Mononuclear cell (primary cell): ENCODE results near the gene FNDC7. TPM values are rescaled to one million over a fixed set of nuclear protein-coding genes. Genes with fewer than 3 reads are reported as not detected.
"Not testable (repeated sequence)": the region's sequence is repeated elsewhere in the genome, so short reads cannot be mapped to it uniquely, and the experiment has no call there.

Experiments used
- H3K27me3 ChIP-seq: 2 replicates; pipeline ENCODE4 v1.6.0; 2011; ENCODE audit warnings: low read length, control low read depth; ENCODE audit not compliant: insufficient read depth
- H3K4me1 ChIP-seq: 2 replicates; pipeline ENCODE4 v1.5.1; 2011; ENCODE audit warnings: mild to moderate bottlenecking, low read length, control low read depth; ENCODE audit not compliant: insufficient read depth
- H3K4me3 ChIP-seq: 2 replicates; pipeline ENCODE4 v1.5.1; 2011; ENCODE audit warnings: mild to moderate bottlenecking, low read length, moderate library complexity
- H3K9me3 ChIP-seq: 2 replicates; pipeline ENCODE4 v1.5.1; 2011; ENCODE audit warnings: low read depth, mild to moderate bottlenecking, control low read depth, low read length
- total RNA-seq: library from RNA; depleted of rRNA; stranded (reverse); fragments of >200 nt; gene quantifications from one replicate; pipeline ENCODE4 v1.2.3, GENCODE V29; 2012

FNDC7 gene, protein sequence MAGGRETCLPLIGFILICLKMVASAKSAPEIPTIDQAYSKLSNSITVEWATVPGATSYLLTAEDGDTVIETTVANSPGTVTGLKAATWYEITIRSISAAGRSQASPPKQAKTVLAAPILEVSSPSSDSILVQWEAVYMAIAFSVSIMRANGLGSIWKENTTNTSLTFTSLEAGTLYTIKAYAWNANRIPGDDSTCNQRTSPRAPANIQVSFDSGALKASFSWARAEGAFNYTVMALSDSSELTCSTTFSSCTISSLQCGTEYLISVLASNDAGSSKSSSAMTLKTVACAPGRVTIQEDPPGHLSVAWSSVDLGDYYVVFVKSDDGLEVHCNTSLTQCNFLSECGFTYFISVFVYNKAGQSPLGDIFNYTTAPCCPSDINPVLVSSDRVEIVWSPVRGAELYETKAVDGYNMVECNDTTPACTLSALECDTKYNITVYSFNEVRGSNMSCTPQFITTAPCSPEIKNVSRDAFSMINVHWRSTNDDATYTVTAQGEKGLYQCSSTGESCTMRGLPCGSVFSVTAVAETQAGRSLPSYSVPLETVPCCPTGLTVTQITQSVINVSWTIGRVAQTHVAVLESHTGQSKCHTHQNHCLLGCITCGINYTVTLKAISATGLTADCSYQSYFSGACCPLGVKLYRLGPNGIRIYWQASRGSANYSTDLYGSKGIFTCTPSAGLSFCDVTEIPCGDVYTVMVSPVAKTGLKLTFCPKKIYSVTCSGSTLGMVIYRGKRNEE
- 0.21 TPM for total RNA-seq

DNA sequence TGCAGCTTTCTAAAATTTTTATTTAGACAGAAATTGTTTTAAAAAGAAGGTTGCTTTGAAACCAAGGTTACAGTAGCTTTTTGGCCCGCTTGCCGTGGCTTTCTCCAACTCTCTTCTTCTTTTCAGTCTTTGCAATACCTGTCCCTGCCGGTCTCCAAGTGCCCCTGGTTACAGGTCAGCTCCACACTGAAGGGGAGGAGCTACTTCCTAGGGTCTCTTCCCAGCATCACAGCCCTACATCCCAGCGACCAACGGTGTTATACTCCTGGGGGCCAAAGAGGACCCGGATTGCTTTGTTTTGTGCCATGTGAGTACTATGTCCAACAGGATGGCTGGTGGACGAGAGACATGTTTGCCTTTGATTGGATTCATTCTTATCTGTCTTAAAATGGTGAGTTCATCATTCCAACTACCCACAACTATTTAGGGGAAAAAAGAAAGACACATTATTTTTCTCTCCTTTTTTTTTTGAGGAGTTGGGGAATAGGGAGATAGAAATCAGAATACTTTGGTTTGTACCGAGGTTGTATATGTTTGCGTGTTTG lies at the start of gene FNDC7:
TSS of gene FNDC7 (plus strand) at position 303 of the 545 bp plus-strand sequence. CDS start at position 329, 26 bp downstream.
- H3K27me3 ChIP-seq, result peaks cover 6% of the 10 kb centered on the region
- H3K4me3 ChIP-seq, result no peak within 1 kb of the TSS
- H3K9me3 ChIP-seq, result no peaks in the 10 kb centered on the region
- no peaks in the 10 kb centered on the region for H3K4me1 ChIP-seq

DNA sequence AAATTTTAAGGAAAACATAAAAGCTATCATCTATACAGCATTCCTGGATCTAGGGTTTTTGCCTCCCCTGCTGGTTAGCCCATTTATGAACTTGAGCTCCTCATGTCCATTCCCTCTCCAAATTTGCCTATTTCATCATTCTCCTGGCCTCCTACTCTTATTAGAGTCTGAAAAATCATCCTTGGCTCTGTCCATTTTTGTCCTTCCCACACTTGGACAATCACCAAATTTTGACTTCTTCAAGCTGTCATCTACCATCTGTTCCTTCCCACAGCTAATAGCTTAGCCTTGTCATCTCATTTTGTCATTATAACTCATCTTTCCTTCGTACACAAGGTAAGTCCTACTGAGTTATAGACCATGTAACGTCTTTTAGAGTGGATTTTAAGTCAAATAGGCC lies 49.6 kb upstream of the FNDC7 start:
- H3K4me1 ChIP-seq, result peaks cover 17% of the 10 kb centered on the region
- no peaks in the 10 kb centered on the region for H3K9me3 ChIP-seq

DNA sequence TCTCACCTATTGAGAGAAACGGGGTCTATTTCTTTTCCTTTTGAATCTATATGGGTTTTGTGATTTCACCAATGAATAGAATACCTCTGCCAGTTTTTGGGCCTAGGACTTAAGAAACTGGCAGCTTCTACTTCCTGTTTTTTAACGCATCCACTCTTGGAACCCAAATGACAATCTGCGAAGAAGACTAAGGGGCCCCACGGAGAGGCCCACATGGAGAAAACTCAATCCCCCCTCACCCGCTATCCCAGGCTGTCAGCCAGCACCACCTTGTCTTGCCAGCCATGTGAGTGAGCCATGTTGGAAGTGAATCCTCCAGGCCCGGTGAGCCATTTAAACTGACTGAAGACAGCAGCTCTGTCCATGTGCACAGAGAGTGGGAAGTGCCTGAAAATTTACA lies 48.2 kb upstream of the FNDC7 start:
- Histone ChIP-seq H3K4me1 (peaks cover 17% of the 10 kb centered on the region), H3K27me3 (no peaks in the 10 kb centered on the region), H3K9me3 (no peaks in the 10 kb centered on the region), H3K4me3 (no peak overlapping the region)

More for the DNA sequence above, 49.6 kb upstream of the FNDC7 start:
- Histone ChIP-seq H3K27me3 (no peaks in the 10 kb centered on the region), H3K4me3 (no peak overlapping the region)

DNA sequence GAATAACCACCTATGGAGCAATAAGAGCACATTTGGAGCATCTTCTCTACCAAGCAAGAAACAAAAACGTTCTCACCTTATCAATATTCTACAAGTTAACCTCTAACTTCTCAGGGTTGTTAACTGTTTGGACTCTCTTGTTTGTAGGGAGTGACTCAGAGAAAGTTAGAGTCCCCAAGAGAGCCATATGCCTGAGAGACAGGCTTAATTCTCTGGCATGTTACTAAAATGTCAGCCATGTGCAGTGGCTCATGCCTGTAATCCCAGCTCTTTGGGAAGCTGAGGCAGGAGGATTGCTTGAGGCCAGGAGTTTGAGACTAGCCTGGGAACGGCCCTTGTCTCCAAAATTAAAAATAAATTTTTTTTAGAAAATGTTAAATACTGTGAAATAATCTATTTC lies 47.6 kb upstream of the FNDC7 start:
- no peak overlapping the region for H3K4me3 ChIP-seq
- peaks cover 16% of the 10 kb centered on the region for H3K4me1 ChIP-seq
- H3K27me3 ChIP-seq, result no peaks in the 10 kb centered on the region

DNA sequence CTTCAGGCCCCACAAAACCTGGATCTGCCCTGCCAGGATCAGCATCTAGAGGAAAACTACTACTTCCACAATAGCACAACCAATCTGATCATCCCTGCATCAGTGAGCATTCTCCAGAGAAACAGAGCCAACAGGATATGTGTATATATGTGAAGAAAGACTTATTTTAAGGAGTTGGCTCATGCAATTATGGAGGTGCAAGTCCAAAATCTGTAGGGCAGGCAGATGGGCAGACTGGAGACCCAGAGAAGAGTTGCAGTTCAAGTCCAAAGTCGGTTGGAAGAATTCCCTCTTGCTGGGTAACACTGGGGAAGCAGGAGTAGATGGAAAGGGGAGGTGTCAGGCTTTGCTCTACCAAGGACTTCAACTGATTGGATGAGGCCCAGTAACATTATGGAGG lies 46.9 kb upstream of the FNDC7 start:
- Histone ChIP-seq H3K9me3 (no peaks in the 10 kb centered on the region), H3K4me3 (no peak overlapping the region), H3K4me1 (peaks cover 12% of the 10 kb centered on the region), H3K27me3 (no peaks in the 10 kb centered on the region)

More for the DNA sequence above, 47.6 kb upstream of the FNDC7 start:
- no peaks in the 10 kb centered on the region for H3K9me3 ChIP-seq

DNA sequence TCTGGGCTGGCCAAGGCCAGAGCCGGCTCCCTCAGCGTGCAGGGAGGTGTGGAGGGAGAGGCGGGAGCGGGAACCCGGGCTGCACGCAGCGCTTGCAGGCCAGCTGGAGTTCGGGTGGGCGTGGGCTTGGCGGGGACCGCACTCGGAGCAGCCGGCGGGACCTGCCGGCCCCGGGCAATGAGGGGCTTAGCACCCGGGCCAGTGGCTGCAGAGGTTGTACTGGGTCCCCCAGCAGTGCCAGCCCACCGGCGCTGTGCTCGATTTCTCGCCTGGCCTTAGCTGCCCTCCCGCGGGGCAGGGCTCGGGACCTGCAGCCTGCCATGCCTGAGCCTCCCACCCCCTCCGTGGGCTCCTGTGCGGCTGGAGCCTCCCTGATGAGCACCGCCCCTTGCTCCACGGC lies 45.3 kb upstream of the FNDC7 start:
- not testable (repeated sequence) for H3K4me1 ChIP-seq, H3K9me3 ChIP-seq, H3K27me3 ChIP-seq, H3K4me3 ChIP-seq

DNA sequence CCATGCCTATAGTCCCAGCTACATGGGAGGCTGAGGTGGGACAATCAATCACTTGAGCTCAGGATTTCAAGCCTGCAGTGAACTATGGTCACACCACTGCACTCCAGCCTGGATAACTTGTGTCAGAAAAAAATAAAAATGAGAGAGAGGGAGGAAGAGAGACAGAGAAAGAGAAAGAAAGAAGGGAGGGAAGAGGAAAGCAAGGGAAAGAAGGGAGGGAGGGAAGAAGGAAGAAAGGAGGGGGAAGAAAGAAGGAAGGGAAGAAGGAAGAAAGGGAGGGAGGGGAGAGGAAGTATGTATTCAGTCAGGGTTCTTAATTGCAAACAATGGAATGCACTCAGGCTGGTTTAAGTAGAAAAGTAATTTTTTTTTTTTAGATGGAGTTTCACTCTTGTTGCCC lies 43.9 kb upstream of the FNDC7 start:
- no peaks in the 10 kb centered on the region for H3K9me3 ChIP-seq
- no peaks in the 10 kb centered on the region for H3K27me3 ChIP-seq
- peaks cover 3% of the 10 kb centered on the region for H3K4me1 ChIP-seq
- H3K4me3 ChIP-seq, result no peak overlapping the region

DNA sequence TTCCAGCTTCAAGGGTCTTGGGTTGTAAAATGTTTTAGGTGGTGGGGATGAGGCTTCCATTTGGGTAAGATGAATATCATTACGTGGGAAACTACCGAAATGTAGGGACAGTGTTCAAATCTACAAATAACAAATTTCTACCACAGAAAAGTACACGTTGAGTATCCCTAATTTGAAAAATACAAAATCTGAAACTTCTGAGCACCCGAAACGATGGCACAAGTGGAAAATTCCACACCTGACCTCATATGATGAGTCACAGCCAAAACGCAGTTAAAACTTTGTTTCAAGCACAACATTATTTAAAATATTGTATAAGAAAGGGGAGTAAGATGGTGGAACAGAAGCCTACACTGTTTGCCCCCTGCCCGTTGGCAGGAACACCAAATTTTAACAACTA lies 43.0 kb upstream of the FNDC7 start:
- H3K4me1 ChIP-seq, result peaks cover 3% of the 10 kb centered on the region
- H3K27me3 ChIP-seq, result no peaks in the 10 kb centered on the region
- no peaks in the 10 kb centered on the region for H3K9me3 ChIP-seq
- no peak overlapping the region for H3K4me3 ChIP-seq

DNA sequence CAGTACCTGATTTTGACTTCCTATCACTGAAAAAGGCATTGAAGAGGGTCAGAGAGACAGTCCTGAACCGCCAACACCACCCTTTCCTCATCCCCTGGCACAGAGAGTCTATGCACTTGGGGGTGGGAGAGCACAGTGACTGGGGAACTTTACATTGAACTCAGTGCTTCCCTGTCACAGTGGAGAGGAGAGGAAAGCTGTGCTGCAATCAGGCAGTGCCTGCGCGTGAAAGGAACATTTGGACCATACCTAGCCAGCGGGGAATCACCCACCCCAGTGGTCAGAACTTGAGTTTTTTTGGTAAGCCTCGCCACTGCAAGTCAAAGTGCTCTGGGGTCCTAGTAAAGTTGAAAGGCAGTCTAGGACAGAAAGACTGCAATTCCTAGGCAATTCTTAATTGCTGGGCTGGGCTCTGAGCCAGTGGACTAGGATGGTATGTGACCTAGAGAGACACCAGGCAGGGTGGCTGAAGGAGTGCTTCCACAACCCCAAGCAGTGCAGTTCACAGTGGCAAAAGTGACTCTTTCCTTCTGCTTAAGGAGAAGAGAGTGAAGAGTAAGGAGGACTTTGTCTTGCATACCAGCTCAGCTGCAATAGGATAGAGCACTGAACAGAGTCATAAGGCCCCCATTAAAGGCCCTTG lies 42.5 kb upstream of the FNDC7 start:
- Histone ChIP-seq H3K27me3 (no peaks in the 10 kb centered on the region), H3K4me1 (peaks cover 3% of the 10 kb centered on the region), H3K9me3 (no peaks in the 10 kb centered on the region), H3K4me3 (no peak overlapping the region)

DNA sequence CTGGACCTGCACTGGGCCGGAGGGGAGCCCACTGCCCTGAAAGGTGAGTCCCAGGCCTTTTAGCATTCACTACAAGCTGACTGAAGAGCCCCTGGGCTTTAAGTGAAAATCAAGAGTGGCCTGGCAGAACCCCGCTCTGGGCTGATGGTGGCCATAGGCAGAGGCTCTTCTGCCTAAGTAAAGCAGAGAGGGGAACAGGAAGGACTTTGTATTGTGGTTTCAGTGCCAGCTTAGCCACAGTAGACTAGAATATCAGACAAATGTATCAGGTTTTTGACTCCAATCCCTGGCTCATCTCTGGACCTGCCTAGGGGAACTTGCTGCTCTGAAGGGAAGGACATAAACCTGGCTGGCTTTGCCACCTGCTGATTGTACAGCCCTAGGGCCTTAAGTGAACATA lies 41.6 kb upstream of the FNDC7 start:
- no peak overlapping the region for H3K4me3 ChIP-seq
- H3K27me3 ChIP-seq, result no peaks in the 10 kb centered on the region
- H3K9me3 ChIP-seq, result no peaks in the 10 kb centered on the region
- peaks cover 3% of the 10 kb centered on the region for H3K4me1 ChIP-seq

DNA sequence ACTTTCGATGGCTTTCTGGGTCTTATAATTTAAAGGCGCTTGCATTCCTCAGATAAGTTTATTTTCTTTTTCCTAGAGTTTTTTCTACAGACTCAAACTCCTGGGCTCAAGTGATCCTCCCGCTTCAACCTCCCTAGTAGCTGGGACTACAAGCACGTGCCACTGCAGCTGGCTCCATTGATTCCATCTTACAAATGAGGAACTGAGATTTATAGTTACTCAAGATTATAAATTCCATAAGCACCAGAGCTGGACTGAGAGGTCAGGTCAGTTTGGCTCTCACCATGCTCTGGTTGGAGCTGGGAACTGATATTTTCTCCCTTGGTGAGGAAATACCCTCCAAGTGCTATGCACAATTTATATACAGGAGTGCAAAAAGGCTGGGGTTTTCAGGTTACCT lies 34.0 kb upstream of the FNDC7 start:
- H3K27me3 ChIP-seq, result no peaks in the 10 kb centered on the region
- H3K4me3 ChIP-seq, result no peak overlapping the region
- H3K9me3 ChIP-seq, result no peaks in the 10 kb centered on the region
- H3K4me1 ChIP-seq, result peaks cover 15% of the 10 kb centered on the region

DNA sequence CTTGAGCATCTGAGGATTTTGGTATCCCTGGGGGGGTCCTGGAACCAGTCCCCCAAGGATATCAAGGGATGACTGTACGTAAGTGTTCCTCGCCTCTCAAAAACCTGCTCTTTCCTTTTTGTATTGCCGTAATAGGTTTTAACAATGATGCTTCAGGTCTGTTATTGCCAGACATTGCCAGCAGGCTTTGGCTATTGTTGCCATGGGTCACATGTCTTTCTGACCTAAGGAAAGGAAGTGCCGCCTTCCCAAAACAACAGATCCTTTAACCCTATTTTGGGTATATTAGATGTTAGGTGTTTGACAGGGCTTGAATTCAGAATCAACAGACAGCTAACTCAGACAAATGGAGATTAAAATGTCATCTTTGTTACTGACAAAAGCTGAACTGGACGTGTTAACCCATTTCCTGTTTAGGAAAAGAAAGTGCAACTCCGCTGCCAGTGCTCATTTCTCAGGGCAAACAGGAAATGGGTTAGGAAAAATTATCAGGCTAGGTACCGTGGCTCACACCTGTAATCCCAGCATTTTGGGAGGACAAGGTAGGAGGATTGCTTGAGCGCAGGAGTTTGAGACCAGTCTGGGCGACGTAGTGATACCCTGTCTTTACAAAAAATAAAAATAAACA lies 33.0 kb upstream of the FNDC7 start:
- no peaks in the 10 kb centered on the region for H3K27me3 ChIP-seq
- peaks cover 15% of the 10 kb centered on the region for H3K4me1 ChIP-seq
- no peak overlapping the region for H3K4me3 ChIP-seq
- H3K9me3 ChIP-seq, result no peaks in the 10 kb centered on the region

DNA sequence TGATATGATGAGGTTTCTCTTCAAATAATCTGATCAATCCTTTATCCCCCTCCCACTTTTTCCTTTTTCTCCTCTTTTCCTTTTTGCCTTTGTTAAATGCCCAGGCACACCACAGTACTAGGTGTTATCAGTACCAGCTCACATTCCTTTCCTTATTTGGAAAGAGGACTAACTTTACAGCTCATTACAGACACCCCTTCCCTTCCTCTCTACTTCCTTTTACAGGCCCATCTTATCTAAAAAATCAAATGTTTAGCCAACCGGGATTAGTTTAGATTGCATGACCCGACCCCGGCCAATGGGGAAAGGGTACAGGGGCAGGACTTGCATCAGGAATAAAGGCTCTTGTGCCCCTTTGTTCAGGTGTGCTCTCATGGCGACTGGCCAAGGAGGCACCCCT lies 31.0 kb upstream of the FNDC7 start:
- not testable (repeated sequence) for H3K9me3 ChIP-seq, H3K4me3 ChIP-seq, H3K27me3 ChIP-seq
- H3K4me1 ChIP-seq, result peaks cover 15% of the 10 kb centered on the region

DNA sequence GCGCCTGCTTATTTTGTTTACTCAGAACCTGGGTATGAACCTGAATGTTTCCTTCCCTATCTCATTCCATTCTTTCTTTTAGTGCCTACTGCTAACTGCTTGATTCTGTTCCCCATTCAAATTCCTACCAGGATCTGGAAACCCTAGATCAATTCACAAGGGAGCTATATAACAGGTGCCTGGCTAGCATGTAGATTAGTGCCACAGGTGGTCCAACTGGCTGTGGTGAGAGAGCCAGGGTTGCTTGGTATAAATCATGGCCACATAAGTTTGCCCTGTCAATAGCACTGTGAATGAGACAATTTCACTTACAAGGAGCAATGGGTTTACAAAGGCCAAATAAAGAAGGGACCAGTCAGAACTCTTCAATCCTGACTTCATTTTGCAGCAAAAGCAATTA lies 27.2 kb upstream of the FNDC7 start:
- H3K4me1 ChIP-seq, result no peaks in the 10 kb centered on the region
- no peaks in the 10 kb centered on the region for H3K9me3 ChIP-seq
- H3K27me3 ChIP-seq, result no peaks in the 10 kb centered on the region
- no peak overlapping the region for H3K4me3 ChIP-seq
